ENCODE results near the gene SRGAP3.

Gene SRGAP3

GRCh38 chr3:9135930-9136525, 113.4 kb downstream of the SRGAP3 start:
- Histone ChIP-seq H2AFZ (ENCODE audit: low read length) (no peak overlapping the region), H3K9ac (ENCODE audit: low read depth, low read length, poor library complexity, severe bottlenecking) (no peak overlapping the region), H3K9me3 (ENCODE audit: insufficient read depth, low read depth, low read length) (no peaks in the 10 kb centered on the region), H3K36me3 (ENCODE audit: insufficient read depth, low read length) (no peaks in the 10 kb centered on the region), H3K9me2 (replicated peaks; ENCODE audit: low read depth, low read length) (no peaks in the 10 kb centered on the region), H3K4me1 (ENCODE audit: insufficient read depth, low read length, poor library complexity, severe bottlenecking) (peaks cover 3% of the 10 kb centered on the region), H3K4me2 (ENCODE audit: low read depth, low read length, poor library complexity, severe bottlenecking) (no peak overlapping the region), H3K27me3 (ENCODE audit: insufficient read depth, low read length, poor library complexity, severe bottlenecking) (no peaks in the 10 kb centered on the region), H3K79me2 (ENCODE audit: insufficient read depth, low read length) (no peaks in the 10 kb centered on the region), H3F3A (ENCODE audit: low read depth) (0 out of 2 replicates have a peak, but pooled peaks cover under 1% of the 10 kb centered on the region), H4K20me1 (ENCODE audit: insufficient read depth, low read length, poor library complexity, severe bottlenecking) (peaks cover 2% of the 10 kb centered on the region), H3K4me3 (ENCODE audit: low read length, poor library complexity, severe bottlenecking) (no peak overlapping the region)
- TF ChIP-seq CTCF (conservative IDR thresholded peaks at IDR 0.05; ENCODE audit: low read length) = no peak
- TF ChIP-seq EZH2phosphoT487 (IDR thresholded peaks at IDR 0.05; ENCODE audit: borderline replicate concordance) = no peak

GRCh38 chr3:9135526-9135925, 113.9 kb downstream of the SRGAP3 start:
- 0 out of 2 replicates have a peak, but pooled peaks cover 2% of the 10 kb centered on the region for H3F3A ChIP-seq (ENCODE audit: low read depth)
- no peaks in the 10 kb centered on the region for H3K27me3 ChIP-seq (ENCODE audit: insufficient read depth, low read length, poor library complexity, severe bottlenecking)
- TF ChIP-seq EZH2phosphoT487 (IDR thresholded peaks at IDR 0.05; ENCODE audit: borderline replicate concordance) = no peak
- H3K4me2 ChIP-seq (ENCODE audit: low read depth, low read length, poor library complexity, severe bottlenecking) = no peak overlapping the region
- no peaks in the 10 kb centered on the region for H3K9me2 ChIP-seq (replicated peaks; ENCODE audit: low read depth, low read length)
- no peaks in the 10 kb centered on the region for H3K9me3 ChIP-seq (ENCODE audit: insufficient read depth, low read depth, low read length)
- H3K4me1 ChIP-seq (ENCODE audit: insufficient read depth, low read length, poor library complexity, severe bottlenecking) = peaks cover 7% of the 10 kb centered on the region
- H3K4me3 ChIP-seq (ENCODE audit: low read length, poor library complexity, severe bottlenecking) = no peak overlapping the region
- H3K9ac ChIP-seq (ENCODE audit: low read depth, low read length, poor library complexity, severe bottlenecking) = no peak overlapping the region
- no peak overlapping the region for H2AFZ ChIP-seq (ENCODE audit: low read length)
- no peaks in the 10 kb centered on the region for H3K79me2 ChIP-seq (ENCODE audit: insufficient read depth, low read length)
- H3K36me3 ChIP-seq (ENCODE audit: insufficient read depth, low read length) = no peaks in the 10 kb centered on the region
- peaks cover 5% of the 10 kb centered on the region for H4K20me1 ChIP-seq (ENCODE audit: insufficient read depth, low read length, poor library complexity, severe bottlenecking)

GRCh38 chr3:9133656-9134055, 115.8 kb downstream of the SRGAP3 start:
- TF ChIP-seq EZH2phosphoT487 (IDR thresholded peaks at IDR 0.05; ENCODE audit: borderline replicate concordance) = no peak
- H2AFZ ChIP-seq (ENCODE audit: low read length) = no peak overlapping the region
- no peak overlapping the region for H3K4me2 ChIP-seq (ENCODE audit: low read depth, low read length, poor library complexity, severe bottlenecking)
- H3K4me1 ChIP-seq (ENCODE audit: insufficient read depth, low read length, poor library complexity, severe bottlenecking) = peaks cover 19% of the 10 kb centered on the region
- no peaks in the 10 kb centered on the region for H3K9me2 ChIP-seq (replicated peaks; ENCODE audit: low read depth, low read length)
- peaks cover 5% of the 10 kb centered on the region for H4K20me1 ChIP-seq (ENCODE audit: insufficient read depth, low read length, poor library complexity, severe bottlenecking)
- H3F3A ChIP-seq (ENCODE audit: low read depth) = 0 out of 2 replicates have a peak, but pooled peaks cover 2% of the 10 kb centered on the region
- no peaks in the 10 kb centered on the region for H3K27me3 ChIP-seq (ENCODE audit: insufficient read depth, low read length, poor library complexity, severe bottlenecking)
- H3K79me2 ChIP-seq (ENCODE audit: insufficient read depth, low read length) = no peaks in the 10 kb centered on the region
- no peaks in the 10 kb centered on the region for H3K9me3 ChIP-seq (ENCODE audit: insufficient read depth, low read depth, low read length)
- no peak overlapping the region for H3K9ac ChIP-seq (ENCODE audit: low read depth, low read length, poor library complexity, severe bottlenecking)
- no peak overlapping the region for H3K4me3 ChIP-seq (ENCODE audit: low read length, poor library complexity, severe bottlenecking)
- no peaks in the 10 kb centered on the region for H3K36me3 ChIP-seq (ENCODE audit: insufficient read depth, low read length)

- Histone ChIP-seq H3K36me3 (ENCODE audit: insufficient read depth, low read length) (no peaks in the 10 kb centered on the region), H3K79me2 (ENCODE audit: insufficient read depth, low read length) (peaks cover 4% of the 10 kb centered on the region; the same call in 1 of the 2 replicates), H3K9me3 (ENCODE audit: insufficient read depth, low read depth, low read length) (no peaks in the 10 kb centered on the region), H4K20me1 (ENCODE audit: insufficient read depth, low read length, poor library complexity, severe bottlenecking) (peaks cover 5% of the 10 kb centered on the region), H3K4me3 (ENCODE audit: low read length, poor library complexity, severe bottlenecking) (no peak overlapping the region), H3F3A (ENCODE audit: low read depth) (0 out of 2 replicates have a peak, but pooled peaks cover 2% of the 10 kb centered on the region), H3K9me2 (replicated peaks; ENCODE audit: low read depth, low read length) (no peaks in the 10 kb centered on the region), H3K4me2 (ENCODE audit: low read depth, low read length, poor library complexity, severe bottlenecking) (peak overlapping the region; percentile 20), H3K27me3 (ENCODE audit: insufficient read depth, low read length, poor library complexity, severe bottlenecking) (no peaks in the 10 kb centered on the region), H3K9ac (ENCODE audit: low read depth, low read length, poor library complexity, severe bottlenecking) (no peak overlapping the region), H3K4me1 (ENCODE audit: insufficient read depth, low read length, poor library complexity, severe bottlenecking) (peaks cover 19% of the 10 kb centered on the region), H2AFZ (ENCODE audit: low read length) (no peak overlapping the region)
- TF ChIP-seq CTCF (conservative IDR thresholded peaks at IDR 0.05; ENCODE audit: low read length) (no peak), EZH2phosphoT487 (IDR thresholded peaks at IDR 0.05; ENCODE audit: borderline replicate concordance) (no peak)
Observed at GRCh38 chr3:9130345-9131305, 118.8 kb downstream of the SRGAP3 start.

Measured in Loucy (cell line).